AG04450 (cell line): ENCODE measurements around the gene SLC22A17. TPM values are rescaled to one million over a fixed set of nuclear protein-coding genes. Genes with fewer than 3 reads are reported as not detected.
"Not testable (repeated sequence)": the region's sequence is repeated elsewhere in the genome, so short reads cannot be mapped to it uniquely, and the experiment has no call there.

Source experiments
- CTCF ChIA-PET: fragments of 300-600, 350-600 bp; formaldehyde crosslinking; extraction: SDS; loops from one replicate; lab custom pipeline; 2022; ENCODE audit warnings: antibody characterized with exemption, inconsistent platforms; lab: Charles Lee
- POLR2A ChIA-PET: fragments of 350-600 bp; formaldehyde crosslinking; extraction: SDS; loops from one replicate; lab custom pipeline; 2021; ENCODE audit warnings: antibody characterized with exemption, inconsistent platforms; lab: Yijun Ruan, JAX
- DNase-seq: peaks from one replicate; pipeline ENCODE4 v3.0.0-alpha.2; 2011; ENCODE audit warnings: low read depth, low spot score
- H3K27ac ChIP-seq: one replicate; pipeline ENCODE4 v1.5.1; 2012; ENCODE audit warnings: low read depth, low read length, control low read depth
- H3K27me3 ChIP-seq: one replicate; pipeline ENCODE4 v1.6.0; 2012; ENCODE audit warnings: low read length; ENCODE audit not compliant: control insufficient read depth, insufficient read depth
- H3K4me3 ChIP-seq: 2 replicates; pipeline ENCODE4 v1.5.1; 2011; ENCODE audit warnings: mild to moderate bottlenecking, low read depth, low read length, control low read depth
- H3K9me3 ChIP-seq: 2 replicates; pipeline ENCODE4 v1.5.1; 2012; ENCODE audit warnings: low read length; ENCODE audit not compliant: control insufficient read depth, insufficient read depth
- polyA plus RNA-seq: library from polyadenylated mRNA; depleted of rRNA; stranded (reverse); fragments of >200 nt; gene quantifications from 2 replicates; pipeline ENCODE4 v1.2.3, GENCODE V29; 2011
- TF ChIP-seq, protein P1 (sequence below): IDR thresholded peaks from 2 replicates; pipeline ENCODE4 v1.5.1; 2011; ENCODE audit warnings: low read depth, low read length, control low read depth, inconsistent platforms

SLC22A17 gene
- polyA plus RNA-seq, 1 experiment = 17.4 TPM

DNA sequence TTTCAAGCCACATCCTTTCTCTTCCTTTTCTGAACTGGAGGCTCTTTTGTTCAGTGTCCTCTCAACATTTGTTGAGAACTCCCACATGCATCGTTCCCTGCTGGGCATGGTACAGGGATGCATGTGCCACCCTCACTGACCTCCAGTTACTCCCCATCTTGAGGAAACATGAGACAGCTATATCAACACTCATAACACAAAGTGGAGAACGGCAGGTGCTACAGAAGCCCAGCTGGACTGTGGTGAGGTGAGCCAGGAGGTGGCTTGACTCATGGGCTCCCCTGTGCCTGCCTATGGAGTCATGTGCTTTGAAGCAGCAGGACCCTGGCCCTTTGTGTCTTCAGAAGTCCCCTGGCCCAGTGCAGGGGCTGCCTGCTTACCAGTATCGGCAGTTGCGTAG, 45.7 kb upstream of the SLC22A17 start:
- POLR2A ChIA-PET = no interaction called here
- no peak for DNase-seq
- Histone ChIP-seq H3K4me3 (no peak overlapping the region), H3K9me3 (no peaks in the 10 kb centered on the region), H3K27me3 (peaks cover 5% of the 10 kb centered on the region), H3K27ac (no peak overlapping the region)
- TF ChIP-seq, protein P1, sequence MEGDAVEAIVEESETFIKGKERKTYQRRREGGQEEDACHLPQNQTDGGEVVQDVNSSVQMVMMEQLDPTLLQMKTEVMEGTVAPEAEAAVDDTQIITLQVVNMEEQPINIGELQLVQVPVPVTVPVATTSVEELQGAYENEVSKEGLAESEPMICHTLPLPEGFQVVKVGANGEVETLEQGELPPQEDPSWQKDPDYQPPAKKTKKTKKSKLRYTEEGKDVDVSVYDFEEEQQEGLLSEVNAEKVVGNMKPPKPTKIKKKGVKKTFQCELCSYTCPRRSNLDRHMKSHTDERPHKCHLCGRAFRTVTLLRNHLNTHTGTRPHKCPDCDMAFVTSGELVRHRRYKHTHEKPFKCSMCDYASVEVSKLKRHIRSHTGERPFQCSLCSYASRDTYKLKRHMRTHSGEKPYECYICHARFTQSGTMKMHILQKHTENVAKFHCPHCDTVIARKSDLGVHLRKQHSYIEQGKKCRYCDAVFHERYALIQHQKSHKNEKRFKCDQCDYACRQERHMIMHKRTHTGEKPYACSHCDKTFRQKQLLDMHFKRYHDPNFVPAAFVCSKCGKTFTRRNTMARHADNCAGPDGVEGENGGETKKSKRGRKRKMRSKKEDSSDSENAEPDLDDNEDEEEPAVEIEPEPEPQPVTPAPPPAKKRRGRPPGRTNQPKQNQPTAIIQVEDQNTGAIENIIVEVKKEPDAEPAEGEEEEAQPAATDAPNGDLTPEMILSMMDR = no peak
- CTCF ChIA-PET = no interaction called here

DNA sequence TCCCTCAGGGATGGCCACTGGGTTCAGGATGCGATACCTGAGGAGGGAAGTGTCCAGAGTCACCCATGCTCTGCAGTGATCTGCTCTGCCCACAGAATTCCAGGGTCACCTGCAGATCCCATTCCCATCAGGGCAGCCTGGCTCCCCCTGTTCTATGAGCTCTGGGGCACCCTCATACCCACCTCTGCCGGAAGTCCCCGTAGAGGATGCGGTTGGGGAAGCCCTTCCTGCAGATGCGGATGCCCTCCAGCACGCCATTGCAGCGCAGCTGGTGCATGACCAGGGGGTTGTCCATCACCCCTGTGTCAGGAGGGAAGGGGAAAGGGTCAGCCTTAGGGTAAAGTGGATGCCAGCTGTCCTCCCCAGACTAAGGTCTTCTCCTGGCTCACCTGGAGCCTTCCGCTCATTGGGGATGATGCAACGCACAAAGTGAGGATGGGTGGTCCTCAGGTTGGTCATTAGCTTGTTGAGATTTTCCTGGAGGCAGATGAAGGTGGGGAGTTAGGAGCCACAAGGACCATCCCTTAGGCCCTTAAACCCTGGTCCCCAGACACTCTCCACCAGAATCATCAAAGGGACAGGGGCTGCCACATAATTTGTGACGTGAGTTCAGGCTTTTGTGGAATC, 44.2 kb upstream of the SLC22A17 start:
- CTCF ChIA-PET = no interaction called here
- H3K4me3 ChIP-seq = no peak overlapping the region
- TF ChIP-seq, protein P1 = no peak
- no peak for DNase-seq
- no peak overlapping the region for H3K27ac ChIP-seq
- POLR2A ChIA-PET = no interaction called here
- H3K9me3 ChIP-seq = no peaks in the 10 kb centered on the region
- H3K27me3 ChIP-seq = peaks cover 10% of the 10 kb centered on the region

DNA sequence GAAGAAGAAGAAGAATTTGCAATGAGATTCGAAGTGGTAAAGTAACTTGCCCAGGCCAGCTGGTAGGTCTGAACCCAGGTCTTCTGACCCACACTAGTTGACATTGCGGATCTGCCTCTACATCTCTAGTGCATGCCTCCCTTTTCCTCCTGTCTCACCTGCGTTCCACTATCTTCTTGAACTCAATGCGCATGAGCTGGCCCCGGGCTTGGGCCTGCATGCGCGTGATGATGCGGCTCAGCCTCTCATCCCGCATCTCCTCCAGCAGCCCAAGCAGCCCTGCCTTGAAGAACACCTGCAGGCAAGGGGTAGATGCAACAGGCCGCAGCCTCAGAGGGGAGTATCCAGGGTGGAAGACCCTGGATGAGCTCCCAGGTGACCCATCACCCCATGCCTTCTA, 43.4 kb upstream of the SLC22A17 start:
- no peak overlapping the region for H3K27ac ChIP-seq
- TF ChIP-seq, protein P1 = no peak
- H3K9me3 ChIP-seq = no peaks in the 10 kb centered on the region
- DNase-seq = no peak
- H3K4me3 ChIP-seq = no peak overlapping the region
- ChIA-PET POLR2A (no interaction called here), CTCF (interaction anchor here (3.3 kb wide), 1 partner anchor 16 kb away, joined by 13 read pairs; no protein-coding TSS in a partner anchor)
- H3K27me3 ChIP-seq = peaks cover 13% of the 10 kb centered on the region

DNA sequence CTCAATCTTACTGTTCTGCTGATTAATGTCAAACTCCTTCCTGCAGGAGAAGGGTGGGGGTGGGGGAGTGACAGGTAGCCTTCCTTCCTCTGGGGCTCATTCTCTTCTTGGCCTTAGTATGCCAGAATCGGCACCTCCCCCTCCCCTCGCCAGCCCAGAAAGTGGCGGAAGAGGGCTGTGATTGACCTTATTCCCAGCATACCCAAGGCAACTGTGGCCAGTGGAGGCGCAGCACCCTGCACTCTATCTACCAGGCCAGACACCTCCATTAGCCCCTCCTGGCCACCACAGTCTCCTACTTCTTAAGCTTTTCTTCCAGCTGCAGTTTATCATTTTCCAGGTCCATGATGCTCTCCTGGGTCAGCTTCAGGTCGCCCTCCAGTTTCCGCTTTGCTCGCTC, 39.9 kb upstream of the SLC22A17 start:
- TF ChIP-seq, protein P1 = no peak
- H3K27ac ChIP-seq = no peak overlapping the region
- no peak overlapping the region for H3K4me3 ChIP-seq
- DNase-seq = no peak
- peaks cover 20% of the 10 kb centered on the region for H3K27me3 ChIP-seq
- H3K9me3 ChIP-seq = no peaks in the 10 kb centered on the region
- POLR2A ChIA-PET = no interaction called here
- CTCF ChIA-PET = interaction anchor here (0.7 kb wide), 1 partner anchor 724 kb away, joined by 3 read pairs; no protein-coding TSS in a partner anchor

DNA sequence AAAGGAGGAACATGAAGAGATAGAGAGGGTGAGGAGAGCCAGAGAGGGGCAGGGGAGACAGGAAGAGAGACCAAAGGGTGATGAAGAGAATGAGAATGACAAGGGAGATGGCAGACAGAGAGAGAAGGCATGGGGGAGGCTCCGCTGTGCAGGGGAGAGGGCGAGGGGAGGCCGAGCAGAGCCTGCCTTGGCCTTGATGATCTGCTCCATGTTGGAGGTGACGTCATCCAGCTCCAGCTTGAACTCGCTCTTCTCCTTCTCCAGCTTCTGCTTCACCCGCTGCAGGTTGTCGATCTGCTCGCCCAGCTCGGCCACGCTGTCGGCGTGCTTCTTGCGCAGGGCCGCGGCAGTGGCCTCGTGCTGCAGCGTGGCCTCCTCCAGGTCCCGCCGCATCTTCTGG, 37.2 kb upstream of the SLC22A17 start:
- POLR2A ChIA-PET, DNase-seq, H3K27ac ChIP-seq, H3K4me3 ChIP-seq, H3K9me3 ChIP-seq: not testable (repeated sequence)
- CTCF ChIA-PET = interaction anchor here (0.8 kb wide), 1 partner anchor 10 kb away, joined by 4 read pairs; no protein-coding TSS in a partner anchor
- H3K27me3 ChIP-seq = peaks cover 20% of the 10 kb centered on the region
